Astrocyte (in vitro differentiated cells and primary cell): ENCODE results near the gene SULT2B1. TPM values are rescaled to one million over a fixed set of nuclear protein-coding genes. Genes with fewer than 3 reads are reported as not detected.
A peak's percentile ranks its signal among the peaks of the same experiment; 100 is the strongest.

ENCODE experiments used
- DNase-seq: peaks from one replicate; pipeline ENCODE4 v3.0.0-alpha.2; 2010; ENCODE audit warnings: low read depth
- FAIRE-seq: peaks from 2 replicates; lab custom pipeline; 2011; peaks lifted over from hg19 to GRCh38; lab: Jason Lieb, UNC
- H2AFZ ChIP-seq: 2 replicates; pipeline ENCODE4 v1.6.0; 2012; ENCODE audit warnings: low read depth, low read length, inconsistent platforms
- H3K27ac ChIP-seq: 2 replicates; pipeline ENCODE4 v1.5.1; 2011; ENCODE audit warnings: low read depth, low read length, inconsistent platforms
- H3K27me3 ChIP-seq: 2 replicates; pipeline ENCODE4 v1.6.0; 2011; ENCODE audit warnings: low read length, inconsistent platforms; ENCODE audit not compliant: insufficient read depth
- H3K36me3 ChIP-seq: 2 replicates; pipeline ENCODE4 v1.5.1; 2011; ENCODE audit warnings: low read length, inconsistent platforms; ENCODE audit not compliant: insufficient read depth
- H3K4me1 ChIP-seq: 2 replicates; pipeline ENCODE4 v1.5.1; 2011; ENCODE audit warnings: low read length, inconsistent platforms; ENCODE audit not compliant: insufficient read depth
- H3K4me2 ChIP-seq: 2 replicates; pipeline ENCODE4 v1.6.0; 2012; ENCODE audit warnings: low read length, inconsistent platforms
- H3K4me3 ChIP-seq: 2 replicates; pipeline ENCODE4 v1.5.1; 2011; ENCODE audit warnings: low read depth, mild to moderate bottlenecking, low read length, inconsistent platforms; ENCODE audit not compliant: insufficient read depth
- H3K79me2 ChIP-seq: 2 replicates; pipeline ENCODE4 v1.6.0; 2012; ENCODE audit warnings: mild to moderate bottlenecking, low read length, inconsistent platforms; ENCODE audit not compliant: insufficient read depth
- H3K9ac ChIP-seq: 2 replicates; pipeline ENCODE4 v1.6.0; 2012; ENCODE audit warnings: mild to moderate bottlenecking, low read length, inconsistent platforms
- H3K9me3 ChIP-seq: 2 replicates; pipeline ENCODE4 v1.5.1; 2012; ENCODE audit warnings: low read depth, mild to moderate bottlenecking, low read length, inconsistent platforms; ENCODE audit not compliant: insufficient read depth
- H4K20me1 ChIP-seq: 2 replicates; pipeline ENCODE4 v1.6.0; 2012; ENCODE audit warnings: low read length, inconsistent platforms; ENCODE audit not compliant: insufficient read depth
- H3K27ac Mint-ChIP-seq: one replicate; pipeline ENCODE4 v1.8.0; 2021; ENCODE audit warnings: mild to moderate bottlenecking, mixed read lengths; ENCODE audit not compliant: unreplicated experiment
- H3K27me3 Mint-ChIP-seq: one replicate; pipeline ENCODE4 v1.8.0; 2021; ENCODE audit warnings: low read depth, mixed read lengths; ENCODE audit not compliant: unreplicated experiment
- H3K36me3 Mint-ChIP-seq: one replicate; pipeline ENCODE4 v1.8.0; 2021; ENCODE audit warnings: low read depth, mixed read lengths; ENCODE audit not compliant: unreplicated experiment
- H3K4me1 Mint-ChIP-seq: one replicate; pipeline ENCODE4 v1.8.0; 2021; ENCODE audit warnings: low read depth, mixed read lengths; ENCODE audit not compliant: unreplicated experiment
- H3K4me3 Mint-ChIP-seq: one replicate; pipeline ENCODE4 v1.8.0; 2021; ENCODE audit warnings: mild to moderate bottlenecking, moderate library complexity, mixed read lengths; ENCODE audit not compliant: unreplicated experiment
- H3K9me3 Mint-ChIP-seq: one replicate; pipeline ENCODE4 v1.8.0; 2021; ENCODE audit warnings: mild to moderate bottlenecking, mixed read lengths; ENCODE audit not compliant: unreplicated experiment
- EZH2 ChIP-seq: IDR thresholded peaks from 2 replicates; pipeline ENCODE4 v1.6.1; 2012; ENCODE audit warnings: mild to moderate bottlenecking, low read length, inconsistent platforms; ENCODE audit not compliant: insufficient read depth
- total RNA-seq: library from RNA; stranded (reverse); gene quantifications from 2 replicates; pipeline ENCODE4 v1.2.1, GENCODE V29; 2021
- TF ChIP-seq, protein P1 (sequence below): IDR thresholded peaks from 2 replicates; pipeline ENCODE4 v1.5.1; 2011; ENCODE audit warnings: low read depth, mild to moderate bottlenecking, inconsistent platforms, low read length, moderate library complexity; ENCODE audit not compliant: insufficient read depth

SULT2B1 gene
- total RNA-seq, 1 donor from 2014 or later: not detected

DNA sequence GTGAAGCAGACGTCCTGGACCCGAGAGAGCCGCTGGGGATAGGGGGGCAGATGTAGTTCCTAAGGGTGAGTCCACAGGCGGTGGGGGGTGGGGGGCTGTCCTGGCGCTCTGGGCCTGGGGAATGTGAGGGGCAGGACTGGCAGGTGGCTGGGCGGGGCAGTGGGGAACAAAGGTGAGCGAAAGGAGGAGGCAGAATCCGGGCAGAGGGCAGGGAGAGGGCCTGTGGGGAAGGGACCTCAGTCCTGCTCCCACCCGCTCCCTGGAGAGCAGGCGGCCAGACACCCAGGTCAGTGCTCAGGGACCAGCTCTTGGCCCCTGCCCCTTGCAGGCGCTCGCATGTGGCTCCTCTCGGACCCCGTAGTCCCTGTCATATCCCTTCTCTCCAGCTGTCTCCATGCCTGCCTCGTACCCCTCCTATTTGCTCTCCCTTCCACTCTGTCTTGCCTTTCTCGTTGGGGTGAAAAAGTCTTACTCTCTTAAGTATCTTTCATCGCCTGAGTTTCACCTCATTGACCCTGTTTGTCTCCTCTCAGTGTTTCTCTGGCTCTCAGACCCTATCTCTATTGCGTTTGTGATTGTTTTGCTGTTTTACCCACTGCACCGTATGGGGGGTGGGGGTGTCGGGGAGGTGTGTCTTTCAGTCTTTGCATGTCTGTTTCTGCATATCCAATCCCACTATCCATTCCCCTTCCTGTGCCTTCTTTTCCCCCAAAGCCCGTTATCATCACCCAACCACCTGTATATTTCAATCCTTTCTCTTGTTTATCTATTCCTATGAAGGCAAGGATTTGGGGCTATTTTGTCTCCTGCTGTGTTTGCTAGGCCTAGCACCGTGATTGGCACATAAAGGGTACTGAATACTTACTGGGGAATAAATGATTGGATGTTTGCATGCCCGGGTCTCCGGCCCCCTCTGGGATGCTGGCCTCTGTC, 73.1 kb downstream of the SULT2B1 start:
- peaks cover 12% of the 10 kb centered on the region for H3K4me1 Mint-ChIP-seq
- no peaks in the 10 kb centered on the region for H3K9me3 Mint-ChIP-seq
- peaks cover 5% of the 10 kb centered on the region for H3K36me3 Mint-ChIP-seq
- FAIRE-seq (no peak), DNase-seq (no peak)
- TF ChIP-seq, protein P1, sequence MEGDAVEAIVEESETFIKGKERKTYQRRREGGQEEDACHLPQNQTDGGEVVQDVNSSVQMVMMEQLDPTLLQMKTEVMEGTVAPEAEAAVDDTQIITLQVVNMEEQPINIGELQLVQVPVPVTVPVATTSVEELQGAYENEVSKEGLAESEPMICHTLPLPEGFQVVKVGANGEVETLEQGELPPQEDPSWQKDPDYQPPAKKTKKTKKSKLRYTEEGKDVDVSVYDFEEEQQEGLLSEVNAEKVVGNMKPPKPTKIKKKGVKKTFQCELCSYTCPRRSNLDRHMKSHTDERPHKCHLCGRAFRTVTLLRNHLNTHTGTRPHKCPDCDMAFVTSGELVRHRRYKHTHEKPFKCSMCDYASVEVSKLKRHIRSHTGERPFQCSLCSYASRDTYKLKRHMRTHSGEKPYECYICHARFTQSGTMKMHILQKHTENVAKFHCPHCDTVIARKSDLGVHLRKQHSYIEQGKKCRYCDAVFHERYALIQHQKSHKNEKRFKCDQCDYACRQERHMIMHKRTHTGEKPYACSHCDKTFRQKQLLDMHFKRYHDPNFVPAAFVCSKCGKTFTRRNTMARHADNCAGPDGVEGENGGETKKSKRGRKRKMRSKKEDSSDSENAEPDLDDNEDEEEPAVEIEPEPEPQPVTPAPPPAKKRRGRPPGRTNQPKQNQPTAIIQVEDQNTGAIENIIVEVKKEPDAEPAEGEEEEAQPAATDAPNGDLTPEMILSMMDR: no peak
- TF ChIP-seq EZH2: no peak
- H3K4me1 ChIP-seq: peaks cover 12% of the 10 kb centered on the region
- peak overlapping the region; percentile 86 for H3K4me3 Mint-ChIP-seq
- H3K36me3 ChIP-seq: no peaks in the 10 kb centered on the region
- H4K20me1 ChIP-seq: peaks cover 4% of the 10 kb centered on the region
- peak overlapping the region; percentile 61 for H3K4me3 ChIP-seq
- H3K27me3 Mint-ChIP-seq: no peaks in the 10 kb centered on the region
- no peaks in the 10 kb centered on the region for H3K27me3 ChIP-seq
- H3K9ac ChIP-seq: peak overlapping the region; percentile 87
- H3K79me2 ChIP-seq: peaks cover 21% of the 10 kb centered on the region
- H3K9me3 ChIP-seq: no peaks in the 10 kb centered on the region
- peak overlapping the region; percentile 89 for H3K4me2 ChIP-seq
- H3K27ac Mint-ChIP-seq: no peak overlapping the region
- H2AFZ ChIP-seq: no peak overlapping the region
- H3K27ac ChIP-seq: no peak overlapping the region

DNA sequence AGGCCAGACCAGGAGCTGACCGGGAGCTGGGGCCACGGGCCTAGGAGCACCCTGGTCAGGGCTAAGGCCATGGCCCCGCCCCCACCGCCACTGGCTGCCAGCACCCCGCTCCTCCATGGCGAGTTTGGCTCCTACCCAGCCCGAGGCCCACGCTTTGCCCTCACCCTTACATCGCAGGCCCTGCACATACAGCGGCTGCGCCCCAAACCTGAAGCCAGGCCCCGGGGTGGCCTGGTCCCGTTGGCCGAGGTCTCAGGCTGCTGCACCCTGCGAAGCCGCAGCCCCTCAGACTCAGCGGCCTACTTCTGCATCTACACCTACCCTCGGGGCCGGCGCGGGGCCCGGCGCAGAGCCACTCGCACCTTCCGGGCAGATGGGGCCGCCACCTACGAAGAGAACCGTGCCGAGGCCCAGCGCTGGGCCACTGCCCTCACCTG, 73.9 kb downstream of the SULT2B1 start:
- no peak for DNase-seq
- no peaks in the 10 kb centered on the region for H3K27me3 Mint-ChIP-seq

More for the DNA sequence above, 73.9 kb downstream of the SULT2B1 start:
- no peak overlapping the region for H3K4me3 ChIP-seq
- peaks cover 18% of the 10 kb centered on the region for H3K4me1 ChIP-seq
- no peak for TF ChIP-seq EZH2
- TF ChIP-seq, protein P1: no peak
- H3K27ac Mint-ChIP-seq: no peak overlapping the region
- H3K9ac ChIP-seq: no peak overlapping the region
- FAIRE-seq: no peak
- no peak overlapping the region for H3K4me2 ChIP-seq
- no peak overlapping the region for H3K4me3 Mint-ChIP-seq
- no peaks in the 10 kb centered on the region for H3K36me3 ChIP-seq
- no peaks in the 10 kb centered on the region for H3K9me3 ChIP-seq
- peaks cover 12% of the 10 kb centered on the region for H3K4me1 Mint-ChIP-seq
- no peak overlapping the region for H2AFZ ChIP-seq
- H3K79me2 ChIP-seq: peaks cover 17% of the 10 kb centered on the region
- H3K27me3 ChIP-seq: no peaks in the 10 kb centered on the region
- H4K20me1 ChIP-seq: peaks cover 4% of the 10 kb centered on the region
- H3K36me3 Mint-ChIP-seq: peaks cover 5% of the 10 kb centered on the region
- no peak overlapping the region for H3K27ac ChIP-seq
- H3K9me3 Mint-ChIP-seq: no peaks in the 10 kb centered on the region
